IMR-90 (cell line): ENCODE results near the gene THBS4. TPM values are rescaled to one million over a fixed set of nuclear protein-coding genes. Genes with fewer than 3 reads are reported as not detected.

Experiments used
- ATAC-seq: fragments of 200-7000 bp; cut with Tn5 transposase; 2 replicates; pipeline ENCODE4 v1.9.1; 2020; ENCODE audit warnings: low read depth, mild to moderate bottlenecking, moderate library complexity
- BruUV-seq: library from RNA; stranded (reverse); fragments of 400-500 nt; replicated peaks from 2 replicates; lab custom pipeline; 2021; lab: Mats Ljungman, UMichigan
- CTCF ChIA-PET: fragments of 300-600 bp; formaldehyde crosslinking; extraction: SDS; loops from one replicate; lab custom pipeline; 2021; ENCODE audit warnings: antibody characterized with exemption; lab: Yijun Ruan, JAX
- POLR2A ChIA-PET: fragments of 300-600 bp; sonication (Branson Sonifier 250); formaldehyde crosslinking; loops from one replicate; lab custom pipeline; 2022; ENCODE audit warnings: antibody characterized with exemption; ENCODE audit not compliant: unreplicated experiment; lab: Charles Lee
- DNase-seq: peaks from one replicate; pipeline ENCODE4 v3.0.0; 2013
- H2AFZ ChIP-seq: replicated peaks from 2 replicates; pipeline ENCODE3; 2013; ENCODE audit warnings: low read length, mild to moderate bottlenecking; ENCODE audit not compliant: poor library complexity
- H2AK5ac ChIP-seq: 2 replicates; pipeline ENCODE4 v1.6.1; 2013; ENCODE audit warnings: low read depth, low read length, inconsistent platforms
- H2AK9ac ChIP-seq: replicated peaks from 2 replicates; pipeline ENCODE3; 2013; ENCODE audit warnings: mild to moderate bottlenecking, low read depth, low read length, moderate library complexity; ENCODE audit not compliant: poor library complexity
- H2BK120ac ChIP-seq: 2 replicates; pipeline ENCODE4 v1.6.1; 2013; ENCODE audit warnings: low read depth, low read length, inconsistent platforms
- H2BK15ac ChIP-seq: 3 replicates; pipeline ENCODE4 v1.6.1; 2013; ENCODE audit warnings: low read depth, low read length, inconsistent platforms
- H2BK20ac ChIP-seq: 2 replicates; pipeline ENCODE4 v1.6.1; 2013; ENCODE audit warnings: low read depth, mild to moderate bottlenecking, inconsistent platforms, low read length, moderate library complexity
- H2BK5ac ChIP-seq: 2 replicates; pipeline ENCODE4 v1.6.1; 2013; ENCODE audit warnings: mild to moderate bottlenecking, low read depth, low read length, inconsistent platforms; ENCODE audit not compliant: poor library complexity, severe bottlenecking
- H3K14ac ChIP-seq: replicated peaks from 2 replicates; pipeline ENCODE4 v1.6.1; 2013; ENCODE audit warnings: low read depth, low read length, inconsistent platforms
- H3K18ac ChIP-seq: 2 replicates; pipeline ENCODE4 v1.6.1; 2013; ENCODE audit warnings: low read depth, low read length, control low read depth
- H3K23ac ChIP-seq: 2 replicates; pipeline ENCODE4 v1.6.1; 2013; ENCODE audit warnings: low read depth, low read length, inconsistent platforms
- H3K27ac ChIP-seq: 2 replicates; pipeline ENCODE4 v1.5.1; 2013; ENCODE audit warnings: mild to moderate bottlenecking, control low read depth, low read length; ENCODE audit not compliant: insufficient read depth
- H3K27me3 ChIP-seq: 2 replicates; pipeline ENCODE4 v1.6.1; 2013; ENCODE audit warnings: low read length; ENCODE audit not compliant: control insufficient read depth, insufficient read depth
- H3K36me3 ChIP-seq: 2 replicates; pipeline ENCODE4 v1.6.1; 2013; ENCODE audit warnings: low read length, mixed read lengths; ENCODE audit not compliant: control insufficient read depth, insufficient read depth
- H3K4ac ChIP-seq: 2 replicates; pipeline ENCODE4 v1.6.1; 2013; ENCODE audit warnings: low read depth, low read length, inconsistent platforms
- H3K4me1 ChIP-seq: 2 replicates; pipeline ENCODE4 v1.6.1; 2013; ENCODE audit warnings: low read length, mixed read lengths; ENCODE audit not compliant: control insufficient read depth, insufficient read depth
- H3K4me2 ChIP-seq: 2 replicates; pipeline ENCODE4 v1.6.1; 2013; ENCODE audit warnings: low read depth, mild to moderate bottlenecking, control low read depth, low read length, moderate library complexity
- H3K4me3 ChIP-seq: 2 replicates; pipeline ENCODE4 v1.5.1; 2013; ENCODE audit warnings: low read depth, mild to moderate bottlenecking, control low read depth, low read length, moderate library complexity; ENCODE audit not compliant: insufficient read depth
- H3K56ac ChIP-seq: 2 replicates; pipeline ENCODE4 v1.6.1; 2013; ENCODE audit warnings: low read length, inconsistent platforms; ENCODE audit not compliant: insufficient read depth; ENCODE audit errors: extremely low read depth
- H3K79me1 ChIP-seq, 2 experiments: 2 replicates each; pipeline ENCODE4 v1.6.1; 2013; ENCODE audit warnings: low read length in 2 of 2, inconsistent platforms in 1 of 2, low read depth in 1 of 2
- H3K9ac ChIP-seq: 2 replicates; pipeline ENCODE4 v1.6.1; 2013; ENCODE audit warnings: low read depth, low read length, control low read depth
- H3K9me1 ChIP-seq: 2 replicates; pipeline ENCODE4 v1.6.1; 2013; ENCODE audit warnings: low read length, inconsistent platforms; ENCODE audit not compliant: insufficient read depth
- H3K9me3 ChIP-seq: 2 replicates; pipeline ENCODE4 v1.6.1; 2013; ENCODE audit warnings: low read length; ENCODE audit not compliant: control insufficient read depth, insufficient read depth
- H4K20me1 ChIP-seq: 2 replicates; pipeline ENCODE4 v1.6.1; 2013; ENCODE audit warnings: low read length, inconsistent platforms; ENCODE audit not compliant: insufficient read depth
- H4K5ac ChIP-seq: 2 replicates; pipeline ENCODE4 v1.6.1; 2013; ENCODE audit warnings: mild to moderate bottlenecking, low read depth, low read length, control low read depth
- H4K8ac ChIP-seq, 2 experiments: 2 replicates each; pipeline ENCODE4 v1.6.1; 2013; ENCODE audit warnings: low read depth in 2 of 2, low read length in 2 of 2, control low read depth in 1 of 2, inconsistent platforms in 1 of 2
- H4K91ac ChIP-seq: 2 replicates; pipeline ENCODE4 v1.6.1; 2013; ENCODE audit warnings: low read depth, low read length, inconsistent platforms; ENCODE audit not compliant: insufficient read depth
- CHD1 ChIP-seq: IDR thresholded peaks from 2 replicates; pipeline ENCODE4 v1.6.1; 2012; ENCODE audit warnings: low read depth, low read length, improper control_type of control experiment
- ELK1 ChIP-seq: fragments of 150-350 bp; IDR thresholded peaks from 2 replicates; pipeline ENCODE4 v1.6.1; 2016; ENCODE audit warnings: low read depth, mild to moderate bottlenecking, low read length, moderate library complexity, borderline replicate concordance
- FOS ChIP-seq: fragments of 150-350 bp; IDR thresholded peaks from 2 replicates; pipeline ENCODE4 v1.6.1; 2016; ENCODE audit warnings: low read depth, low read length
- MAFK ChIP-seq: IDR thresholded peaks from 2 replicates; pipeline ENCODE4 v1.6.1; 2012; ENCODE audit warnings: low read depth, low read length, improper control_type of control experiment
- MAZ ChIP-seq: IDR thresholded peaks from 2 replicates; pipeline ENCODE4 v1.6.1; 2012; ENCODE audit warnings: low read depth, mild to moderate bottlenecking, low read length, improper control_type of control experiment, moderate library complexity, borderline replicate concordance
- MXI1 ChIP-seq: IDR thresholded peaks from 2 replicates; pipeline ENCODE4 v1.6.1; 2012; ENCODE audit warnings: low read depth, mild to moderate bottlenecking, low read length, moderate library complexity, borderline replicate concordance
- NFE2L2 ChIP-seq: fragments of 150-350 bp; IDR thresholded peaks from 2 replicates; pipeline ENCODE4 v1.6.1; 2016; ENCODE audit warnings: low read depth, mild to moderate bottlenecking, low read length
- POLR2A ChIP-seq: IDR thresholded peaks from 2 replicates; pipeline ENCODE4 v1.6.1; 2012; ENCODE audit warnings: mild to moderate bottlenecking, low read depth, low read length
- RAD21 ChIP-seq: IDR thresholded peaks from 2 replicates; pipeline ENCODE4 v1.6.1; 2012; ENCODE audit warnings: low read length, improper control_type of control experiment
- RCOR1 ChIP-seq: IDR thresholded peaks from 2 replicates; pipeline ENCODE4 v1.6.1; 2012; ENCODE audit warnings: mild to moderate bottlenecking, low read length, improper control_type of control experiment; ENCODE audit not compliant: insufficient replicate concordance
- RFX5 ChIP-seq: IDR thresholded peaks from 2 replicates; pipeline ENCODE4 v1.8.0; 2012; ENCODE audit warnings: low read depth, mild to moderate bottlenecking, low read length, moderate library complexity
- WGBS, 2 experiments: methylation state at CpG; one replicate each; pipeline versions ENCODE4 v1.1.5 to v1.1.7; 2013; ENCODE audit warnings: missing lambda C conversion rate in 2 of 2; ENCODE audit not compliant: insufficient read length in 1 of 2; ENCODE audit errors: extremely low coverage in 2 of 2; 5-methylcytosine and 5-hydroxymethylcytosine counted together
- dilution Hi-C: fragments of 300-500 bp; cut with HindIII; formaldehyde crosslinking; loops from one replicate; pipeline ENCODE4 v1.14.3; 2018; ENCODE audit warnings: low sequenced_read_pairs; ENCODE audit not compliant: unreplicated experiment
- in situ Hi-C: fragments of 300-500 bp; cut with MboI; formaldehyde crosslinking; loops from 3 replicates; pipeline ENCODE4 v1.14.3; 2019; ENCODE audit warnings: low sequenced_read_pairs, inconsistent platforms, mixed read lengths
- intact Hi-C: fragments of 100-400 bp; cut with micrococcal nuclease; formaldehyde crosslinking; loops from 2 replicates; pipeline ENCODE4 v1.10.0; 2022
- polyA plus RNA-seq, 3 experiments: library from polyadenylated mRNA; depleted of rRNA; stranded (reverse); fragments of >200 nt; gene quantifications; 2 replicates each; pipeline ENCODE4 v1.2.3, GENCODE V29; 2012; ENCODE audit warnings: low replicate concordance in 1 of 3
- total RNA-seq: library from RNA; depleted of rRNA; stranded (reverse); fragments of >200 nt; gene quantifications from 2 replicates; pipeline ENCODE4 v1.2.3, GENCODE V29; 2012
- TF ChIP-seq, protein P1 (sequence below): fragments of 150-350 bp; IDR thresholded peaks from 2 replicates; pipeline ENCODE4 v1.6.1; 2017; ENCODE audit warnings: mild to moderate bottlenecking, antibody characterized with exemption, low read length, low read depth

Gene THBS4
- total and polyA plus RNA-seq, 2 of the 4 experiments (the other 2 are of a cell fraction), result 0.90 to 0.92 TPM

DNA sequence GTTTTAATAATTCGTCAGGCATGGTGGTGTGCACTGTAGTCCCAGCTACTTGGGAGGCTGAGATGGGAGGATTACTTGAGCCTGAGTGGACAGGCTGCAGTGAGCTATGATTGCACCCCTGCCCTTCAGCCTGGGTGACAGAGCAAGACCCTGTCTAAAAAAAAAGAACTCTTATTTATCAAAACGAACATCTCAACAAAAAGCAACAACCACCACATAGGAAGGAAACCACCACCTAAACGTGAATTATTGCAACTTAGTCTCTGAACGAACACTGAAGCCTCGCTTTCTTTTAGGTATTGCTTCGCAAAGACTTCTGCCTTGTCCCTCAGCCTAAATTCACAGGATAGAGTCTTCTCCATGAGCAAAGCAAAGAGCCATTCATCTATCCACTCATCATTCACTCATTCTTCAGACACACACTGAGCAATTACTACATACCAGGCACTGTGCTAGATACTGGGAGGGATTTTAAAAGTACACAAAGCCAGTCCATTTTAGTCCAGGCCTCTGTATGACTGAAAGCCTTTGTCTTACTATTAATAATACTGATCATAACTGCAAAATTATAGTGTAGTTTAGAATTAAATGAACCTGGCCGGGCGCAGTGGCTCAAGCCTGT, 57.4 kb downstream of the THBS4 start:
- Histone ChIP-seq H3K18ac (no peak overlapping the region), H3K4ac (no peak overlapping the region), H3K36me3 (no peaks in the 10 kb centered on the region), H2BK15ac (no peak overlapping the region), H2AK5ac (no peak overlapping the region), H2AK9ac (no peak overlapping the region), H4K8ac (no peak overlapping the region), H4K5ac (no peak overlapping the region), H2BK120ac (no peak overlapping the region), H3K4me3 (no peak overlapping the region), H3K9ac (no peak overlapping the region), H4K91ac (no peak overlapping the region), H3K4me2 (no peak overlapping the region), H2BK5ac (no peak overlapping the region), H3K14ac (no peak overlapping the region), H3K27me3 (no peaks in the 10 kb centered on the region; the same call in 1 of the 2 replicates), H3K23ac (no peak overlapping the region), H2BK20ac (no peak overlapping the region), H3K4me1 (no peaks in the 10 kb centered on the region; the same call in 1 of the 2 replicates), H4K20me1 (no peaks in the 10 kb centered on the region), H3K56ac (no peak overlapping the region), H2AFZ (no peak overlapping the region), H3K27ac (no peak overlapping the region), H3K9me1 (no peaks in the 10 kb centered on the region), H3K9me3 (no peaks in the 10 kb centered on the region), H3K79me1 (no peaks in the 10 kb centered on the region)
- TF ChIP-seq CHD1, result no peak
- no peak for TF ChIP-seq MAZ
- TF ChIP-seq RFX5, result no peak
- TF ChIP-seq RCOR1, result no peak
- TF ChIP-seq RAD21, result no peak
- TF ChIP-seq FOS, result no peak
- no peak for TF ChIP-seq MXI1
- TF ChIP-seq, protein P1, sequence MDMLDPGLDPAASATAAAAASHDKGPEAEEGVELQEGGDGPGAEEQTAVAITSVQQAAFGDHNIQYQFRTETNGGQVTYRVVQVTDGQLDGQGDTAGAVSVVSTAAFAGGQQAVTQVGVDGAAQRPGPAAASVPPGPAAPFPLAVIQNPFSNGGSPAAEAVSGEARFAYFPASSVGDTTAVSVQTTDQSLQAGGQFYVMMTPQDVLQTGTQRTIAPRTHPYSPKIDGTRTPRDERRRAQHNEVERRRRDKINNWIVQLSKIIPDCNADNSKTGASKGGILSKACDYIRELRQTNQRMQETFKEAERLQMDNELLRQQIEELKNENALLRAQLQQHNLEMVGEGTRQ, result no peak
- no peak for TF ChIP-seq MAFK
- TF ChIP-seq ELK1, result no peak
- no peak for TF ChIP-seq NFE2L2
- no peak for TF ChIP-seq POLR2A
- ChIA-PET POLR2A (no interaction called here), CTCF (interaction anchor here (0.6 to 2.6 kb wide), 3 partner anchors 9 to 215 kb away, joined by 5 to 37 read pairs (median 6); no protein-coding TSS in a partner anchor)
- dilution Hi-C loops, result no loop called here
- 72% methylated on average over 2 of the region's 8 CpGs; no CpG with 5 or more reads in 1 of the 2 experiments for WGBS, 2 experiments
- intact Hi-C loops, result loop anchor here (5.0 kb wide), 3 partner anchors 165 to 580 kb away; partner anchors contain the start of genes SERINC5 and ZFYVE16
- no peak for ATAC-seq
- no peak for DNase-seq
- no TSS peak for BruUV-seq
- in situ Hi-C loops, result loop anchor here (10.0 kb wide), 1 partner anchor 582 kb away; no protein-coding TSS in a partner anchor
